ENCODE data around the gene CST4. TPM values are rescaled to one million over a fixed set of nuclear protein-coding genes. Genes with fewer than 3 reads are reported as not detected.

The CST4 gene
- total and polyA plus RNA-seq, 2 donors (not counting 1 experiment from before 2014, with no cell fraction given), result not detected

DNA sequence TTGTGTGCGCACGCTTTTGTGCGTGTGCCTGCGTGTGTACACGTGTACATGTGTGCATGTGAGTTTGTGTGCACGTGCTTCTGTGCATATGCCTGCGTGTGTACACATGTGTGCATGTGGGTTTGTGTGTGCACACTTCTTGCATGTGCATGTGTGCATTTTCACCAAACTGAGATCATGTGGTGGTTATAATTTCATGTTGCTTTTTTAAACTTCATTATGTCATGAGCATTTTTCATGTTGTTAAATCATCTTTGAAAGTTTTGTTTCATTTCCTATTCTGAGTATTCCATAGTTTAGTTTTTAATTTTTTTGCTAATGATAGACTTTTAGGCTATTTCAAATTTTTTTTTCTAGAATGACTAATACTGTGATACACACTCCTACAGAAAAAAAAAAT is 44.7 kb downstream of the CST4 start:
- Mint-ChIP-seq H3K27ac (no peak overlapping the region), H3K27me3 (peaks cover 7% of the 10 kb centered on the region), H3K4me1 (peaks cover 2% of the 10 kb centered on the region), H3K4me3 (no peak overlapping the region), H3K9me3 (ENCODE audit: insufficient read depth) (no peaks in the 10 kb centered on the region)
- no peak for TF ChIP-seq CTCF (IDR thresholded peaks at IDR 0.05)
- no peak for TF ChIP-seq EZH2 (IDR thresholded peaks at IDR 0.05; ENCODE audit: borderline replicate concordance, insufficient read depth, low read depth, low read length, poor library complexity, severe bottlenecking)
- Histone ChIP-seq H4K20me1 (ENCODE audit: control insufficient read depth, insufficient read depth, low read length, poor library complexity, severe bottlenecking) (no peaks in the 10 kb centered on the region), H3K9me3 (ENCODE audit: control extremely low read depth in 1 of 3, control insufficient read depth in 2 of 3, insufficient read depth in 1 of 3, low read length in 2 of 3) (no peaks in the 10 kb centered on the region), H3K79me2 (ENCODE audit: control insufficient read depth, insufficient read depth, low read length) (no peaks in the 10 kb centered on the region), H3K9ac (ENCODE audit: low read length) (no peak overlapping the region), H3K4me2 (replicated peaks; ENCODE audit: low read depth, low read length, poor library complexity, severe bottlenecking) (no peak overlapping the region), H3K36me3 (replicated peaks in 1 of 2; ENCODE audit: control extremely low read depth in 1 of 2, control insufficient read depth in 1 of 2, extremely low read depth in 1 of 2, insufficient read depth in 2 of 2, low read length in 1 of 2) (no peaks in the 10 kb centered on the region), H3K4me1 (ENCODE audit: control insufficient read depth in 2 of 2, insufficient read depth in 2 of 2, low read length in 2 of 2) (no peaks in the 10 kb centered on the region), H3K4me3 (ENCODE audit: control extremely low read depth in 1 of 5, extremely low read depth in 1 of 5, insufficient read depth in 1 of 5, low read depth in 2 of 5, low read length in 4 of 5) (no peak overlapping the region), H2AFZ (ENCODE audit: insufficient read depth, low read depth, low read length, poor library complexity, severe bottlenecking) (no peak overlapping the region), H3K27ac (ENCODE audit: low read length in 2 of 2) (no peak overlapping the region), H3K27me3 (replicated peaks in 1 of 4; ENCODE audit: control extremely low read depth in 1 of 4, control insufficient read depth in 3 of 4, insufficient read depth in 4 of 4, low read length in 3 of 4) (no peaks in the 10 kb centered on the region)
- DNase-seq, result no peak
- ChIA-PET POLR2A (no interaction called here), CTCF (no interaction called here)
- no peak for ATAC-seq (ENCODE audit: low read depth)
- intact Hi-C loops (cut with micrococcal nuclease), result no loop called here
- 99% methylated on average over 7 of the region's 7 CpGs for WGBS (ENCODE audit: insufficient coverage)

GRCh38 chr20:23643659-23644058 is 45.2 kb downstream of the CST4 start:
- ChIA-PET POLR2A (no interaction called here), CTCF (interaction anchor here (0.7 kb wide), 1 partner anchor 34 kb away, joined by 4 read pairs; no protein-coding TSS in a partner anchor)
- H4K20me1 ChIP-seq (ENCODE audit: control insufficient read depth, insufficient read depth, low read length, poor library complexity, severe bottlenecking), result no peaks in the 10 kb centered on the region
- WGBS (ENCODE audit: insufficient coverage), result 11% methylated on average over 4 of the region's 6 CpGs
- Mint-ChIP-seq H3K4me3 (no peak overlapping the region), H3K27ac (no peak overlapping the region), H3K9me3 (ENCODE audit: insufficient read depth) (no peaks in the 10 kb centered on the region), H3K4me1 (peaks cover 2% of the 10 kb centered on the region), H3K27me3 (peaks cover 7% of the 10 kb centered on the region)
- no peak for TF ChIP-seq EZH2 (IDR thresholded peaks at IDR 0.05; ENCODE audit: borderline replicate concordance, insufficient read depth, low read depth, low read length, poor library complexity, severe bottlenecking)
- no peak for TF ChIP-seq CTCF (IDR thresholded peaks at IDR 0.05)
- no peak overlapping the region for H3K4me2 ChIP-seq (replicated peaks; ENCODE audit: low read depth, low read length, poor library complexity, severe bottlenecking)
- DNase-seq, result no peak
- no peak overlapping the region for H2AFZ ChIP-seq (ENCODE audit: insufficient read depth, low read depth, low read length, poor library complexity, severe bottlenecking)
- no peak overlapping the region for H3K4me3 ChIP-seq (ENCODE audit: control extremely low read depth in 1 of 5, extremely low read depth in 1 of 5, insufficient read depth in 1 of 5, low read depth in 2 of 5, low read length in 4 of 5)
- no peaks in the 10 kb centered on the region for H3K79me2 ChIP-seq (ENCODE audit: control insufficient read depth, insufficient read depth, low read length)
- H3K36me3 ChIP-seq (replicated peaks in 1 of 2; ENCODE audit: control extremely low read depth in 1 of 2, control insufficient read depth in 1 of 2, extremely low read depth in 1 of 2, insufficient read depth in 2 of 2, low read length in 1 of 2), result no peaks in the 10 kb centered on the region
- H3K9ac ChIP-seq (ENCODE audit: low read length), result no peak overlapping the region
- no peak for ATAC-seq (ENCODE audit: low read depth)
- no peaks in the 10 kb centered on the region for H3K27me3 ChIP-seq (replicated peaks in 1 of 4; ENCODE audit: control extremely low read depth in 1 of 4, control insufficient read depth in 3 of 4, insufficient read depth in 4 of 4, low read length in 3 of 4)
- no peak overlapping the region for H3K27ac ChIP-seq (ENCODE audit: low read length in 2 of 2)
- intact Hi-C loops (cut with micrococcal nuclease), result no loop called here
- H3K9me3 ChIP-seq (ENCODE audit: control extremely low read depth in 1 of 3, control insufficient read depth in 2 of 3, insufficient read depth in 1 of 3, low read length in 2 of 3), result no peaks in the 10 kb centered on the region
- no peaks in the 10 kb centered on the region for H3K4me1 ChIP-seq (ENCODE audit: control insufficient read depth in 2 of 2, insufficient read depth in 2 of 2, low read length in 2 of 2)
